GM23338 (cell line): ENCODE measurements around the gene ARHGDIA. TPM values are rescaled to one million over a fixed set of nuclear protein-coding genes. Genes with fewer than 3 reads are reported as not detected.

ENCODE experiments used
- ATAC-seq: fragments of 200-7000 bp; cut with Tn5 transposase; 3 replicates; pipeline ENCODE4 v1.9.1; 2020
- DNase-seq: peaks from one replicate; pipeline ENCODE4 v3.0.0-alpha.2; 2015; ENCODE audit warnings: low spot score
- H2AFZ ChIP-seq: fragments of 200-600 bp; sonication (generic); 2 replicates; pipeline ENCODE4 v1.8.0; 2016; ENCODE audit warnings: antibody characterized with exemption, mild to moderate bottlenecking, moderate library complexity
- H3F3A ChIP-seq: fragments of 200-600 bp; sonication (generic); replicated peaks from 2 replicates; pipeline ENCODE4 v1.8.0; 2017; ENCODE audit warnings: antibody characterized with exemption, mixed run types, low read depth
- H3K27ac ChIP-seq: fragments of 200-600 bp; sonication (generic); 2 replicates; pipeline ENCODE4 v1.6.1; 2016; ENCODE audit warnings: low read depth
- H3K27me3 ChIP-seq: fragments of 200-600 bp; sonication (generic); 2 replicates; pipeline ENCODE4 v1.8.0; 2016; ENCODE audit warnings: mild to moderate bottlenecking, mixed run types, moderate library complexity; ENCODE audit not compliant: insufficient read depth
- H3K36me3 ChIP-seq: fragments of 200-600 bp; sonication (generic); 2 replicates; pipeline ENCODE4 v1.8.0; 2016; ENCODE audit warnings: mild to moderate bottlenecking; ENCODE audit not compliant: insufficient read depth
- H3K4me1 ChIP-seq: fragments of 200-600 bp; sonication (generic); 2 replicates; pipeline ENCODE4 v1.8.0; 2016; ENCODE audit warnings: mild to moderate bottlenecking, moderate library complexity; ENCODE audit not compliant: insufficient read depth
- H3K4me2 ChIP-seq: fragments of 200-600 bp; sonication (generic); 2 replicates; pipeline ENCODE4 v1.7.1; 2017; ENCODE audit warnings: mixed run types
- H3K4me3 ChIP-seq: fragments of 200-600 bp; sonication (generic); 2 replicates; pipeline ENCODE4 v1.6.1; 2016; ENCODE audit warnings: mixed run types
- H3K79me2 ChIP-seq: fragments of 200-600 bp; sonication (generic); replicated peaks from 2 replicates; pipeline ENCODE4 v1.8.0; 2017; ENCODE audit warnings: mild to moderate bottlenecking; ENCODE audit not compliant: insufficient read depth
- H3K9me2 ChIP-seq: fragments of 200-600 bp; sonication (generic); 2 replicates; pipeline ENCODE4 v1.8.0; 2017; ENCODE audit not compliant: insufficient read depth
- H4K20me1 ChIP-seq: fragments of 200-600 bp; sonication (generic); replicated peaks from 2 replicates; pipeline ENCODE4 v1.8.0; 2017; ENCODE audit warnings: mild to moderate bottlenecking; ENCODE audit not compliant: insufficient read depth
- H3K27ac Mint-ChIP-seq: 2 replicates; pipeline ENCODE4 v1.8.0; 2020; ENCODE audit warnings: inconsistent platforms, mild to moderate bottlenecking, moderate library complexity, mixed read lengths
- H3K27me3 Mint-ChIP-seq: 3 replicates; pipeline ENCODE4 v1.8.0; 2022; ENCODE audit warnings: low read depth, mild to moderate bottlenecking, moderate library complexity, mixed read lengths, inconsistent platforms; ENCODE audit not compliant: insufficient read depth, poor library complexity
- H3K36me3 Mint-ChIP-seq: 3 replicates; pipeline ENCODE4 v1.8.0; 2021; ENCODE audit warnings: low read depth, mild to moderate bottlenecking, inconsistent platforms, moderate library complexity, mixed read lengths
- H3K4me1 Mint-ChIP-seq: 3 replicates; pipeline ENCODE4 v1.8.0; 2020; ENCODE audit warnings: mild to moderate bottlenecking, inconsistent platforms, mixed read lengths
- H3K4me3 Mint-ChIP-seq: 3 replicates; pipeline ENCODE4 v1.8.0; 2021; ENCODE audit warnings: moderate library complexity, mild to moderate bottlenecking, inconsistent platforms, mixed read lengths
- H3K9me3 Mint-ChIP-seq: 3 replicates; pipeline ENCODE4 v1.8.0; 2020; ENCODE audit warnings: moderate library complexity, mild to moderate bottlenecking, inconsistent platforms, mixed read lengths
- CREB1 ChIP-seq: fragments of 250-450 bp; sonication (Bioruptor Pico); IDR thresholded peaks from 2 replicates; pipeline ENCODE4 v1.5.0; 2020; ENCODE audit warnings: low read depth, mild to moderate bottlenecking, moderate library complexity
- JUNB ChIP-seq: IDR thresholded peaks from one replicate; pipeline ENCODE4 v1.6.1; 2016; ENCODE audit warnings: antibody characterized with exemption; ENCODE audit not compliant: unreplicated experiment
- NANOG ChIP-seq: IDR thresholded peaks from 2 replicates; pipeline ENCODE4 v1.6.1; 2016; ENCODE audit warnings: antibody characterized with exemption, borderline replicate concordance
- POLR2AphosphoS5 ChIP-seq: IDR thresholded peaks from 2 replicates; pipeline ENCODE4 v1.6.1; 2016; ENCODE audit warnings: antibody characterized with exemption, low read depth
- REST ChIP-seq: IDR thresholded peaks from one replicate; pipeline ENCODE4 v1.6.1; 2018; ENCODE audit warnings: antibody characterized with exemption; ENCODE audit not compliant: unreplicated experiment
- ZNF114 ChIP-seq: fragments of 250-450 bp; sonication (Bioruptor Pico); IDR thresholded peaks from 2 replicates; pipeline ENCODE4 v1.5.0; 2020; ENCODE audit warnings: mild to moderate bottlenecking, moderate library complexity
- polyA plus RNA-seq: library from polyadenylated mRNA; unstranded; fragments of >200 nt; fragmentation: Nextera tagmentation; extraction: Ambion mirVana; gene quantifications from 2 replicates; pipeline ENCODE4 v1.2.1, GENCODE V29; 2016
- total RNA-seq: library from RNA; depleted of rRNA; stranded (reverse); fragments of >200 nt; shearing (Covaris generic); gene quantifications from 2 replicates; pipeline ENCODE4 v1.2.3, GENCODE V29; 2014
- TF ChIP-seq, protein P1 (sequence below): IDR thresholded peaks from 2 replicates; pipeline ENCODE4 v1.6.1; 2016; ENCODE audit warnings: antibody characterized with exemption
- TF ChIP-seq, protein P2 (sequence below): fragments of 250-450 bp; sonication (Bioruptor Pico); IDR thresholded peaks from 2 replicates; pipeline ENCODE4 v1.5.0; 2020; ENCODE audit warnings: mild to moderate bottlenecking, moderate library complexity

ARHGDIA gene
- total and polyA plus RNA-seq, 2 experiments from 2014 or later = 125 to 140 TPM

DNA sequence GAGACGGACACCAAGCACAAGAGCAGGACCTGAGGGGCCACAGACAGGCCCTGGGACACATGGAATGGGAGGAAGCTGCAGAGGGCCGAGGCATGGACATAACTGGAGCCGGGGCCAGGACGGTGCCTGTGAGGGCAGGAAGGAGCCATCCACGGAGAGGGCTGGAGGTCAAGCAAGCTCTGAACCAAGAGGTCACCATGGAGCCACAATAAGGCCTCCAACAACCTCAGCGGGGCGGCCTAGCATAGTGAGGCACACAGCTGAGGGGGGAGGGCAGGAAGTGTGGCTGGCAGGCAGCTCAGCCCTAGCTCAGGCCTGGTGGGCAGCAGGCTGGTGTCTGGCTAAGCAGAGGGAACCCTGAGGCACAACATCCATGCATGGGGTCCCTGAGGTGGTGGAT lies 42.5 kb downstream of the ARHGDIA start:
- no peak overlapping the region for H3K27ac Mint-ChIP-seq
- no peaks in the 10 kb centered on the region for H3K9me2 ChIP-seq
- no peak overlapping the region for H3K4me3 Mint-ChIP-seq
- DNase-seq (no peak), ATAC-seq (no peak)
- no peaks in the 10 kb centered on the region for H3K36me3 ChIP-seq
- H3K4me1 Mint-ChIP-seq = peaks cover 25% of the 10 kb centered on the region
- H3K36me3 Mint-ChIP-seq = no peaks in the 10 kb centered on the region; the same call in 2 of the 3 replicates
- peaks cover 4% of the 10 kb centered on the region for H3K4me1 ChIP-seq
- H3K4me3 ChIP-seq = no peak overlapping the region
- TF ChIP-seq POLR2AphosphoS5 (no peak), CREB1 (CRISPR knock-in tag) (no peak), JUNB (no peak), REST (no peak), ZNF114 (CRISPR knock-in tag) (no peak), NANOG (no peak)
- TF ChIP-seq, protein P1, sequence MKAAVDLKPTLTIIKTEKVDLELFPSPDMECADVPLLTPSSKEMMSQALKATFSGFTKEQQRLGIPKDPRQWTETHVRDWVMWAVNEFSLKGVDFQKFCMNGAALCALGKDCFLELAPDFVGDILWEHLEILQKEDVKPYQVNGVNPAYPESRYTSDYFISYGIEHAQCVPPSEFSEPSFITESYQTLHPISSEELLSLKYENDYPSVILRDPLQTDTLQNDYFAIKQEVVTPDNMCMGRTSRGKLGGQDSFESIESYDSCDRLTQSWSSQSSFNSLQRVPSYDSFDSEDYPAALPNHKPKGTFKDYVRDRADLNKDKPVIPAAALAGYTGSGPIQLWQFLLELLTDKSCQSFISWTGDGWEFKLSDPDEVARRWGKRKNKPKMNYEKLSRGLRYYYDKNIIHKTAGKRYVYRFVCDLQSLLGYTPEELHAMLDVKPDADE = no peak
- TF ChIP-seq, protein P2, sequence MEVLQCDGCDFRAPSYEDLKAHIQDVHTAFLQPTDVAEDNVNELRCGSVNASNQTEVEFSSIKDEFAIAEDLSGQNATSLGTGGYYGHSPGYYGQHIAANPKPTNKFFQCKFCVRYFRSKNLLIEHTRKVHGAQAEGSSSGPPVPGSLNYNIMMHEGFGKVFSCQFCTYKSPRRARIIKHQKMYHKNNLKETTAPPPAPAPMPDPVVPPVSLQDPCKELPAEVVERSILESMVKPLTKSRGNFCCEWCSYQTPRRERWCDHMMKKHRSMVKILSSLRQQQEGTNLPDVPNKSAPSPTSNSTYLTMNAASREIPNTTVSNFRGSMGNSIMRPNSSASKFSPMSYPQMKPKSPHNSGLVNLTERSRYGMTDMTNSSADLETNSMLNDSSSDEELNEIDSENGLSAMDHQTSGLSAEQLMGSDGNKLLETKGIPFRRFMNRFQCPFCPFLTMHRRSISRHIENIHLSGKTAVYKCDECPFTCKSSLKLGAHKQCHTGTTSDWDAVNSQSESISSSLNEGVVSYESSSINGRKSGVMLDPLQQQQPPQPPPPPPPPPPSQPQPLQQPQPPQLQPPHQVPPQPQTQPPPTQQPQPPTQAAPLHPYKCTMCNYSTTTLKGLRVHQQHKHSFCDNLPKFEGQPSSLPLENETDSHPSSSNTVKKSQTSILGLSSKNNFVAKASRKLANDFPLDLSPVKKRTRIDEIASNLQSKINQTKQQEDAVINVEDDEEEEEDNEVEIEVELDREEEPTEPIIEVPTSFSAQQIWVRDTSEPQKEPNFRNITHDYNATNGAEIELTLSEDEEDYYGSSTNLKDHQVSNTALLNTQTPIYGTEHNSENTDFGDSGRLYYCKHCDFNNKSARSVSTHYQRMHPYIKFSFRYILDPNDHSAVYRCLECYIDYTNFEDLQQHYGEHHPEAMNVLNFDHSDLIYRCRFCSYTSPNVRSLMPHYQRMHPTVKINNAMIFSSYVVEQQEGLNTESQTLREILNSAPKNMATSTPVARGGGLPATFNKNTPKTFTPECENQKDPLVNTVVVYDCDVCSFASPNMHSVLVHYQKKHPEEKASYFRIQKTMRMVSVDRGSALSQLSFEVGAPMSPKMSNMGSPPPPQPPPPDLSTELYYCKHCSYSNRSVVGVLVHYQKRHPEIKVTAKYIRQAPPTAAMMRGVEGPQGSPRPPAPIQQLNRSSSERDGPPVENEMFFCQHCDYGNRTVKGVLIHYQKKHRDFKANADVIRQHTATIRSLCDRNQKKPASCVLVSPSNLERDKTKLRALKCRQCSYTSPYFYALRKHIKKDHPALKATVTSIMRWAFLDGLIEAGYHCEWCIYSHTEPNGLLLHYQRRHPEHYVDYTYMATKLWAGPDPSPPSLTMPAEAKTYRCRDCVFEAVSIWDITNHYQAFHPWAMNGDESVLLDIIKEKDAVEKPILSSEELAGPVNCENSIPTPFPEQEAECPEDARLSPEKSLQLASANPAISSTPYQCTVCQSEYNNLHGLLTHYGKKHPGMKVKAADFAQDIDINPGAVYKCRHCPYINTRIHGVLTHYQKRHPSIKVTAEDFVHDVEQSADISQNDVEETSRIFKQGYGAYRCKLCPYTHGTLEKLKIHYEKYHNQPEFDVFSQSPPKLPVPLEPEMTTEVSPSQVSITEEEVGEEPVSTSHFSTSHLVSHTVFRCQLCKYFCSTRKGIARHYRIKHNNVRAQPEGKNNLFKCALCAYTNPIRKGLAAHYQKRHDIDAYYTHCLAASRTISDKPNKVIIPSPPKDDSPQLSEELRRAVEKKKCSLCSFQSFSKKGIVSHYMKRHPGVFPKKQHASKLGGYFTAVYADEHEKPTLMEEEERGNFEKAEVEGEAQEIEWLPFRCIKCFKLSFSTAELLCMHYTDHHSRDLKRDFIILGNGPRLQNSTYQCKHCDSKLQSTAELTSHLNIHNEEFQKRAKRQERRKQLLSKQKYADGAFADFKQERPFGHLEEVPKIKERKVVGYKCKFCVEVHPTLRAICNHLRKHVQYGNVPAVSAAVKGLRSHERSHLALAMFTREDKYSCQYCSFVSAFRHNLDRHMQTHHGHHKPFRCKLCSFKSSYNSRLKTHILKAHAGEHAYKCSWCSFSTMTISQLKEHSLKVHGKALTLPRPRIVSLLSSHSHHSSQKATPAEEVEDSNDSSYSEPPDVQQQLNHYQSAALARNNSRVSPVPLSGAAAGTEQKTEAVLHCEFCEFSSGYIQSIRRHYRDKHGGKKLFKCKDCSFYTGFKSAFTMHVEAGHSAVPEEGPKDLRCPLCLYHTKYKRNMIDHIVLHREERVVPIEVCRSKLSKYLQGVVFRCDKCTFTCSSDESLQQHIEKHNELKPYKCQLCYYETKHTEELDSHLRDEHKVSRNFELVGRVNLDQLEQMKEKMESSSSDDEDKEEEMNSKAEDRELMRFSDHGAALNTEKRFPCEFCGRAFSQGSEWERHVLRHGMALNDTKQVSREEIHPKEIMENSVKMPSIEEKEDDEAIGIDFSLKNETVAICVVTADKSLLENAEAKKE (CRISPR knock-in tag) = no peak
- no peak overlapping the region for H3K27ac ChIP-seq
- H3F3A ChIP-seq = peaks cover 15% of the 10 kb centered on the region; the same call in 1 of the 2 replicates
- no peak overlapping the region for H2AFZ ChIP-seq
- peaks cover 6% of the 10 kb centered on the region for H3K79me2 ChIP-seq
- H3K4me2 ChIP-seq = no peak overlapping the region
- H3K27me3 ChIP-seq = no peaks in the 10 kb centered on the region
- no peaks in the 10 kb centered on the region for H3K9me3 Mint-ChIP-seq
- H3K27me3 Mint-ChIP-seq = peaks cover 9% of the 10 kb centered on the region
- H4K20me1 ChIP-seq = no peaks in the 10 kb centered on the region; the same call in 1 of the 2 replicates
